B cell (primary cell): ENCODE data around the gene MISP3.

Experiments used
- EZH2 ChIP-seq: IDR thresholded peaks from 2 replicates; pipeline ENCODE4 v1.6.1; 2012; ENCODE audit warnings: borderline replicate concordance, low read depth, mild to moderate bottlenecking, moderate library complexity, low read length; ENCODE audit not compliant: insufficient read depth, poor library complexity, severe bottlenecking
- TF ChIP-seq, protein P1 (sequence below): fragments of 200-600 bp; IDR thresholded peaks from one replicate; pipeline ENCODE4 v1.8.0; 2022; ENCODE audit warnings: antibody characterized with exemption, mild to moderate bottlenecking

DNA sequence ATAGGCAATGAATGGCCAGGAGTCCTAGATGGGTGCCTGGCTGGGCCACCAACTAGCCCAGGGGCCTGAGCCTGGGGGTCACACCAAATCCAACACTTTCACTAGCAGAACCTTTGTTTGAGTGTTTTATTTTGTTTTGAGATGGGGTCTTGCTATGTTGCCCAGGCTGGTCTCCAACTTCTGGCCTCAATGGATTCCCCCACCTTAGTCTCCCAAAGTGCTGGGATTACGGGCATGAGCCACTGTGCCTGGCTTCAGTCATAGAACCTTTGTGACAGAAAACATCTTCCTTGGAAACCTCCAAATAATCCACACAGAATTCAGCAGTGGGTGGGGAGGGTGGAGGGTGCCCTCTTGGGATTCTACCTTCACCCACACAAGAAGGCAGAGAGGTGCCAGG lies 38.9 kb downstream of the MISP3 start:
- TF ChIP-seq, protein P1, sequence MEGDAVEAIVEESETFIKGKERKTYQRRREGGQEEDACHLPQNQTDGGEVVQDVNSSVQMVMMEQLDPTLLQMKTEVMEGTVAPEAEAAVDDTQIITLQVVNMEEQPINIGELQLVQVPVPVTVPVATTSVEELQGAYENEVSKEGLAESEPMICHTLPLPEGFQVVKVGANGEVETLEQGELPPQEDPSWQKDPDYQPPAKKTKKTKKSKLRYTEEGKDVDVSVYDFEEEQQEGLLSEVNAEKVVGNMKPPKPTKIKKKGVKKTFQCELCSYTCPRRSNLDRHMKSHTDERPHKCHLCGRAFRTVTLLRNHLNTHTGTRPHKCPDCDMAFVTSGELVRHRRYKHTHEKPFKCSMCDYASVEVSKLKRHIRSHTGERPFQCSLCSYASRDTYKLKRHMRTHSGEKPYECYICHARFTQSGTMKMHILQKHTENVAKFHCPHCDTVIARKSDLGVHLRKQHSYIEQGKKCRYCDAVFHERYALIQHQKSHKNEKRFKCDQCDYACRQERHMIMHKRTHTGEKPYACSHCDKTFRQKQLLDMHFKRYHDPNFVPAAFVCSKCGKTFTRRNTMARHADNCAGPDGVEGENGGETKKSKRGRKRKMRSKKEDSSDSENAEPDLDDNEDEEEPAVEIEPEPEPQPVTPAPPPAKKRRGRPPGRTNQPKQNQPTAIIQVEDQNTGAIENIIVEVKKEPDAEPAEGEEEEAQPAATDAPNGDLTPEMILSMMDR = no peak
- TF ChIP-seq EZH2 = no peak
